Renal pelvis (tissue), 12 donors: Measurements from ENCODE around the gene MYO7A. TPM values are rescaled to one million over a fixed set of nuclear protein-coding genes. Genes with fewer than 3 reads are reported as not detected.

Source experiments
- DNase-seq: peaks from one replicate; pipeline ENCODE4 v3.0.0-alpha.2; 2013
- long read RNA-seq, 16 experiments: transcript quantifications; one replicate each; lab custom pipeline, GENCODE V29; 2026
- polyA plus RNA-seq, 3 donors: library from polyadenylated mRNA; unstranded; fragments of 120-200 nt; gene quantifications; one replicate each; pipeline ENCODE4 v1.2.1, GENCODE V29; 2013; ENCODE audit not compliant: insufficient read length in 3 of 3

The MYO7A gene
- polyA plus RNA-seq: 1 to 10 TPM; 2.9 to 4.0 (median 3.3) TPM
- long read RNA-seq, donor 1: 0 reads
- long read RNA-seq, donor 2: 0 reads
- long read RNA-seq, donor 3: 0 reads
- long read RNA-seq, donor 4: 0 reads
- long read RNA-seq, donor 5: 0 reads
- long read RNA-seq, donor 6: 0 reads
- long read RNA-seq, donor 7, partial matches to known transcripts: 57 of 57 reads
- long read RNA-seq, donor 7, other reads (novel, unspliced or antisense): 0 of 57 reads
- long read RNA-seq, donor 8: 0 reads
- long read RNA-seq, donor 9: 0 reads
- long read RNA-seq, donor 10: 0 reads
- long read RNA-seq, donor 11: 0 reads
- long read RNA-seq, donor 12: 0 reads
- long read RNA-seq, donor 13: 0 reads
- long read RNA-seq, donor 14: 0 reads
- long read RNA-seq, donor 15: 0 reads
- long read RNA-seq, donor 16: 0 reads

DNA sequence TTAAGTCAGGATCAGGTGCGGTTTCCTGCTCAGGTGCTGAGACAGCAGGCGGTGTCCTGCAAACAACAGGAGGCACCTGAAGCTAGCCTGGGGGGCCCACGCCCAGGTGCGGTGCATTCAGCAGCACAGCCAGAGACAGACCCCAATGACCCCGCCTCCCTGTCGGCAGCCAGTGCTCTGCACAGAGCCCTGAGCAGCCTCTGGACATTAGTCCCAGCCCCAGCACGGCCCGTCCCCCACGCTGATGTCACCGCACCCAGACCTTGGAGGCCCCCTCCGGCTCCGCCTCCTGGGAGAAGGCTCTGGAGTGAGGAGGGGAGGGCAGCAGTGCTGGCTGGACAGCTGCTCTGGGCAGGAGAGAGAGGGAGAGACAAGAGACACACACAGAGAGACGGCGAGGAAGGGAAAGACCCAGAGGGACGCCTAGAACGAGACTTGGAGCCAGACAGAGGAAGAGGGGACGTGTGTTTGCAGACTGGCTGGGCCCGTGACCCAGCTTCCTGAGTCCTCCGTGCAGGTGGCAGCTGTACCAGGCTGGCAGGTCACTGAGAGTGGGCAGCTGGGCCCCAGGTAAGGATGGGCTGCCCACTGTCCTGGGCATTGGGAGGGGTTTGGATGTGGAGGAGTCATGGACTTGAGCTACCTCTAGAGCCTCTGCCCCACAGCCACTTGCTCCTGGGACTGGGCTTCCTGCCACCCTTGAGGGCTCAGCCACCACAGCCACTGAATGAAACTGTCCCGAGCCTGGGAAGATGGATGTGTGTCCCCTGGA is at the start of gene MYO7A:
Gene MYO7A, plus strand, starts transcription at position 327 of the 772 bp plus-strand sequence. CDS start 2,389 bp downstream, outside the sequence.
- DNase-seq: peak; percentile 89

- DNase-seq: no peak
These were observed 48.4 kb upstream of the MYO7A start for GRCh38 chr11:77079666-77080065.

DNA sequence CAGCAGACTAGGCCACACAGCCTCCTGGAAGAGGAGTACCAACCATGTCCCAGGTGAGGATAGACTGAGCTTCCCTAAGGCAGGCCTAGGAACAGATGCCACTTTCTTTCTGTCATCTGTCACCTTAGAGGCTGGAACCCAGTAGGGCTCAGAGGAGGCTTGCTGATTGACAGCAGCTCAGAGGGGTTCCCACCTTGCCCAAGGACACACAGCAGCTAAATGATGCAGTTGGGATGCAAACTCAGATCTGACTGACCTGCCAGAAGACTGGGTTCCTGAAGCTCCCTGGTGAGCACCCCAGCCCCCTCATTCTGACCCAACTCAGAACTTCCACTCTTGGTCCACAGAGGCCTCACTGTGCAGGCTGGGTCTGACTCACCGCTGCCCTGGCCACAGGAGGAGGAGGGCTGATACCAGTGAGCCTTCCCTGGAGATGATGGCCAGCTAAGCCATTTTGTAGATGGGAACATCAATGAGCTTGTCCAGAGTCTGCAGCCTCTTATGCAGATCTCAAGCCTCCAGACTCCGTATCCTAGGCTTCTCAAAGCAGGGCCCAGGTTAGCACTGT is 47.3 kb upstream of the MYO7A start:
- DNase-seq: no peak

- DNase-seq: no peak
These were observed 46.6 kb upstream of the MYO7A start for GRCh38 chr11:77081381-77081851.

DNA sequence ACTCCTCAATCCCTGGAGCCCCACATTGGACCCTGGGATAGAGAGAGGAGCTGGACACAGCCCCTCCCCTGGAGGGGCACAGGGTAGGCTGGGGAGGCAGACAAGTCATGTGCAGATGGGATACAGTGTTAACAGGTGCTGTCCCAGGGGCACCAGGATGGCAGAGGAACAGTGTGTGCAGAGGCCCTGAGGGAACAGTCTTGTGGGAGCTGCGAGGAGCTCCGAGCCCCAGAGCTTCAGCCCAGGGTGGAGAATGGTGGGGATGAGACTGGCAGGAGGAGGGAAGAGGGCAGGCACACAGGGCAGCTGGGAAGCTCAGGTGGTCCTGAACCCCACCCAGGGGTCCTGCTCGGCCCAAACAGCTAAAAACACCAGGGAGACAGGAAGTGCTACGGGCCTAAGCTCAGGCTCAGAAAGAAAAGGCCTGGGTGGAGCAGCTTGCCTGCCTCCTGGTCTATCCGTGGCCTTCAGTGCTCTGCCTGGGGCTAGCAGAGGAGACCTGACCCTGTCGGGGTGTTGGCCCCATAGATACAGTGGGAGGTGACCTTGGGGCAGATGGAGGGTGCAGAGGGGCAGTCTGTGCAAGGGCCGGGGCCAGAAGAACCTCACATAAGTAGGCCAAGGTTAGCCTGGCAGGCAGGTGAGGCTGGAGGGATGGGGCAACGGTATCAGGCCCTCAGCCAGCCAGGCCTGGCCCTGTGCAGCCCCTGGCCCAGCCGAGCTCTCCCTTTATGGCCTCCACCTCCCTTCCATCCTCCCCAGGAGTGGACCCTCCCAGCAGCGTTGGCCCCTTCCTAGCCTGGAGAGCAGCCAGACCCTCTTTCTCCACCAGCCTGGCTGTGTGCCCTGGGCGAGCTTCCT is 45.8 kb upstream of the MYO7A start:
- DNase-seq: no peak

DNA sequence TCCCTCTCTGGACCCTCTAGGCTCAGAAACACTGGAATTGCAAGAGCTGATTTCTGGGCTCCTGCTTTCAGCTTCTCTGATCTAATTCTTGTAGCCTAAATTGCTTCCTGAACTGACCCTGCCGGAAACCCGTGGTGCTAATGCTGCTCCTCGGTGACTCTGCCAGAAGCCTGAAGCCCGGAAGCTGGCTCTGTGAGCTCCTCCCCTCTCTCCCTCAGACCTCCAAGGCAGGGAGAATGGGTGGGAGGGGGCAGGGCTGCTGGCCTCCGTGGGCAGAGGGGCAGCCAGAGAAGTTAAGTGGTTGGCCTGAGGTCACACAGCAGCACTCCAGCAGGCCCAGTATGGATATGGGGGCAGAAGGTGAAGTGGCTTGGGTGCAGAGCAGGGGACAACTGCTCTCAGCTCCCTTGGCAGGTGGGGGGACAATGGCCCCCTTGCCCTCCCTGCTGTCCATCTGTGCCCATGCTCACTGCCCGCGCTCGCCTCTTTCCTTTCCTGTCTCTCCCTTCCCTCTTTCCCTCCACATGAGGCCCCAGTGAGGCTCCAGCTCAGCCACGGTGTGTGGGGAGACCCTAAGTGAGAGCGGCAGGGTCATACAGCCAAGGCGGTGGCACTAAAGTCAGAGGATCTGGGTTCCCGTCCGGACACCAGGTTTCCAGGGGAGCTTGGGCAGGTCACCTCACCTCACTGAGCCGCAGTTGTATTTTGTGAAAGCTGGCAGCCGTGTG is 45.0 kb upstream of the MYO7A start:
- DNase-seq: no peak

DNA sequence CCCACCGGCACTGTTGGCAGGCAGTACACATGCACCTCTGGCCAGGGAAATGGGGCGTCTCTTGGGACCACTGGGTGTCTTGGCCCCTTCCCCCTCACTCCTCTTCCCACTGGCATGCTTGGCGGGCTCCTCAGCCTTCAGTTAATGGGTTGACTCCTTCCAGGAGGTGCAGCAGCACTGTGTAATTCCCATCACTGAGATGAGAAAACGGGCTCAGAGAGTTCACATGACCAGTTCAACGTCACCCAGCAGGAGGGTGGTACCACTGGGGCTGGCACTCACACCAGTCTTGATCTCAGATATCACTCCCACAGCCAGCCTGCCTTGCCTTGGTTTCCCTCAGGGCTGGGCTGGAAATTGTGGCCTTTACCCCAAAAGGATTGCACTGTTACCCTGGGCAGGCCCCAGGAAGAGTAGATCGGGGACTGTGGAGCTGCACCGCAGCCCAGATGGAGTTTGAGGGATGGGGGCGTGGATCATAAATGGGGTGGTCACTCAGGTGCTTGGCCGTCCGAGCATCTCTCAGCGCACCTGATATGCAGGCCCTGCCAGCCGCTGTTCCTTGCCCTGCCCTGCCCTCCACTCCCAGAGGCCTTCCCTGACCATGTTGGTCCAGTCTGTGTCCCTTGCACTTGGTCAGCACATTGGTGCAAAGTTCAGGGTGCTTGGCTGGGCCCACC is 44.3 kb upstream of the MYO7A start:
- no peak for DNase-seq

GRCh38 chr11:77084581-77085191 is 43.4 kb upstream of the MYO7A start:
- DNase-seq: no peak

DNA sequence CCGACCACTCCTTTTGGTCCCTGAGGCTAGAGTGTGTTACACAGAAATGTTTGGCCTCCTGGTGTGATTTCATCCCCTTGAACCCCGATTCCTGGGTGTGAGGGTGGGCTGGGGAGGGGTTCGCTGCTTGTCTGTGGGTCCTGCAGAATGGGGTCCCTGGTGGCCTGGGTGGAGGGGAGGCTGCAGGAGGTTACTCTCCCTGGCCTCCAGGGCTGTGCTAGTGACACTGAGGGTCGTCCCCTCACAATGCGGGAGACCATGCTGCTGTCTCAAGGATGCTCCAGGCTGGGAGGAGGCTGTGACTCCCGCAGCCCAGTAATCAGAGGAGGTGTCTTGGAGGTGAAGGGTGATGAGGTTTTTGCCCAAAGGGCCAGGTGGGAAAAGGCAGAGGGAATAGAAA is 42.4 kb upstream of the MYO7A start:
- DNase-seq: no peak

DNA sequence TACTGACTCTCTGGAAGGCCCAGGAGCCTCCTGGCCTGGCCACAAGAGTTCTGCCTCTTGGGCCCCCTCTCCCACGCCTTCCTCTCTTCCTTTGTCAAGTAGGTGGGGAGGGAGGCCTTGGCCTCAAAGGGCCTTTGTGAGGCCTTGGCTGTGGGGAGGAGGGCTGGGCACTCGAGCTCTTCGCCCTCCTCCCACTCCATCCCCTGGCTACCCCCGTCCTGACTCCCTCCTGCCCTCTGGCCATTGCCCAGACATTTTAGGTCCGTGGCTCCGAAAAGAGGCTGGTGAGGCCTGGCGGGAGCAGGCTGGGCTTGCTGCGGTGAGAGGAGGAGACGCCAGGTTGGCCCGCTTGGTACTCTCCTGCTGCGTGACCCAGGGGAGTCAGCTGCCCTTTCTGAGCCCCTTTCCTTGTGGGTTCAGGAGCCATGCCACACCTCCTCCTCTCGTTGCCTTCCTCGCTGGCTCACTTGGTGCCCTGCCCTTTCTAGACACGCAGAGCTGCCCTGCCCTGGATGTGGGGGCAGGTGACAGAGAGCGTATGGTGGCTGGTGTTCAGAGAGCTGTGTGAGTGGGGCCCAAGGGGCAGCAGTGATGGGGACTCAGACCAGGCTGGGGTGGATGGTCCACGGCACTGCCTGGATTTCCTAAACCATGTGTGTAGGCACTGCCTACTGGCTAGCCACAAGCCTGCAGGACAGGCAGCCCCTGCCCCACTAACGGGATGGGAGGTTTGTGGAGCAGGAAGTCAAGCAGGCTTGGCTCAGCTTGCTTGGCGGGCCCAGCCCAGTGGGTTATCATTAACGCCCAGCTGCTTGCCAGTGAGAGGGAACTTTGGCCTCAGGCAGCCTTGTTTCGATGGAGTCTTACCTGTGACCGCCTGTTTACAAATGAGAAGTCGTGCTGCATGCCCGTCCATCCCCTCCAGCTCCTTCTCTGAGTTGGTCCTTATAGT is 41.2 kb upstream of the MYO7A start:
- DNase-seq: no peak

DNA sequence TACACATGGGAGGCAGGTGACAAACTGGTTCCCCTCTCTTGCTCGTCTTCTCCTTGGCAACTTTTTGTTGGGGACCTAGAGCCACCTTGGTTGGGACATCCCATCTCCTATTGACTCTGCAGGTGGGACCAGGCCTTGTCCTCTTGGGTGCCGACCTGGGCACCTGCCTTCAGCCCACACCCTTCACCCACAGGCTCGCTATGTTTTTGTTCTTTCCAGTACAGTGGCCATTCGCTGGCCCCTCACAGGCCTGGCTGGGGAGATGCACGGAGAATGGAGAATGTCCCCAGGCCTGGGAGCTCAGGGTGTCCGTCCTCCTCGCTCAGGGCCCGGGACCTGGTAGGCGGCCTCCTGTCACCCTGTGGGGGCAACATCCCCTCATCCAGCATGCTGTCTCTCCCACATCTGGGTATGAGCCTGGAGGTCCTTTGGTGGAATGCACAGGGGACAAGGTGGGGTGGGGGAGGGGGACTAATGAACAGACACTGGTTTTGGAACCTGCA is 40.3 kb upstream of the MYO7A start:
- DNase-seq: no peak

DNA sequence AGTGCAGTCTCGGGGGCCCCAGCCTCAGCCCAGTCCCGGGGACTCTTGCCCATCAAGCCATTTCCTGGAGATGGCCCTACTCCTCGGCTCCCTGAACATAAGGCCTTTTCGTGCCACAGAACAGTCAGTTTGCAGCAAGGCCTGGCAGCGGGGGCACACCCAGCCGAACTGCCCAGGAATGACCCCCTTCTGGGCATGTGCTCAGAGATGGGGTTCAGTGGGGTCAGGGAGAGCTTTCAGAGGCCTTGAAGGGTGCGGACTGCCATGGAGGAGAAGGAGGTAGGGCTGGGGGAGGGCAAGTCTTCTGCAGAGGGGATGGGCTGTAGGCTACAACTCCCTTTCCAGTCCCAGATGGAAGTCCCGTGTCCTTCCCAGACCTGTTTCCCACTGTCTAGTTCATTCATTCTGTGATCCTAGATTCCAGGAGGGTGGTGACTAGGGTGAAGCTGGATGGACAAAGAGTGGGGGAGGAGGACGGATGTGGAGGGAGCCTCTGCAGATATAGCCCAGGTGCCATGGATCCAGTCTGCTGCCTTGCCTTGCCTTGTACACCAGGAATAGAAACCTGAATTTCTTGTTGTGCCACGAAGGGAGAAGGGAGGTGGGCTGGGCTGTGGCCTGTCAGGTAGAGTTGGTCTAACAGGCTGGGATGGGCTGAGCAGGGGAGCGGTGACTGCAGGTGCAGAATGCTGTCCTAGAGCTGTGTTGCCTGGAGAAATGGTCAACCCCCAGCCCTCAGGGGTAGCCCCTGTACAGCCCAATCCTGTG is 39.6 kb upstream of the MYO7A start:
- DNase-seq: peak; percentile 55

DNA sequence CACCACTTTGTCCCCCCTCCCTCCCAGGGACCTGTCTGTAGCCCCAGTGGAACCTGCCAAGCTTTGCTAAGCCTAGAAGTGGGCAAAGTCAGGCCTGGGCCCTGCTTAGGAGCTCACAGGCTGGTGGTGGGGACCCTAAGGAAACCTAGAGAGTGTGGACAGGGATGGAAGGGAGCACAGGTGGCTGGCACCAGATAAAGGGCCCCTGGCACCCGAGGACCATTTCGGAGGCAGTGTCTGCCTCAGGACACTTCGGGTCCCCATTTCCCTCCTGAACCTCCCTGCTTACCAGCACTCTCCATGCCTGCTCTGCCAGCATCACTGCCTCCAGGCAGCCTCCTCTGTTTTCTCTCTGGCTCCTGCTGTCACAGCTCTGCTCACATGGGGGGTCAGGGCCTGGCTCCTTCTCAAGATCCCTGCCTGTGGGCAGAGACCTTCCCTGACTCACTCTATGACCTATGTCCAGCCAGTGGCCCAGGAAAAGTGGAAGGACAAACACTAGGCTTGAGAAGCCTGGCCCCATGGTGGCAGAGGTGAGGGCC is 39.0 kb upstream of the MYO7A start:
- no peak for DNase-seq

DNA sequence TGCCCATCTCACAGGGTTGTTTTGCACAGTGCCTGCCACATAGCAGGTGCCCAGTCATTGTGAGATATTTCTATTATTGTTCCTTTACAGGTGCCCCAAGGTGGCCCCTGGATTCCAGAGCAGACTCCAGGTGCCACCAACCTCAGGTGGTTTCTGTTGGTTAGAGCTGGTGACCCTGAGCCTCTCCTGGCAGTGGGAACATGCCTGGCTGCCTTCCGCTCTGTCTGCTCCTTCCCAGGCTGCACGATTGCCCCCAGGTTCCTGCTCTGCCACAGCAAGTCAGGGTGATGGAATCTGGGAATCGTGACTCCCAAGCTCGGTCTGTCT is 38.0 kb upstream of the MYO7A start:
- DNase-seq: no peak

DNA sequence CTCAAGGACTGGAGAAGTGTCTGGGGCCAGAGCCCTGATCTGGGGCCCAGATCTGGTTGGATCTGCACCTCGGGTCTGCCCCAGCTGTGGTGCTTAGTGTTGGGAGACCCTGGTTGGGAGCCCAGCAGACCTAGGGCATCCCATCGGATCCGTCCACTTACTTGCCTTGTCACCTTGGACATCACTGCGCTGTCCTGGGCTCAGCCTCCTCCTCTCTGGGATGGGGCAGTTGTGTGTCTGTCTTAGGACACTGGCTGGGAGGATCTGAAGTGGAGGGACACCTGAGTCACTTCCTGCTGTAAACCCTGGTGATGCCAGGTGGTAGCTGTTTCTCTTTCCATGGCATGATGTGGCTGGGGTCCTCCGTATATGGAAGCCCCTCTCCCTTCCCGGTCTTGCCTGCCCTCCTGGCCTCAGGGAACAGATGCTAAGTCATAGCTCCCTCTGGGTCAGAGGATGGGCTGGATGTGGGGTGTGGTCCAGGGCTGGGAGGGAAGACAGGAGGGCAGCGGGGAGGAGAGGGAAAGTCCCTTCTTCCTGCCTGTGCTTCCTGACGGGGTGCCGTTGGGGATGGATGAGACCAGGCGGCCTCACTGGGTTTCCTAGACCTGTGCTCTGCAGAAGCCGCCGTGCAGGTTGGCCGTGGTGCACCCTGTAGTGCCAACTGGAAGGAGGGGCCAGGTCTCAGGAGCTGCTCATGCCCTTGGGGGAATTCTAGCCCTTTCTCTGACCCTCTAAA is 37.5 kb upstream of the MYO7A start:
- DNase-seq: no peak

GRCh38 chr11:77091146-77091940 is 36.7 kb upstream of the MYO7A start:
- peak; percentile 60 for DNase-seq
